Thoracic aorta (tissue), 2 donors: Measurements from ENCODE around the gene WDR27. TPM values are rescaled to one million over a fixed set of nuclear protein-coding genes. Genes with fewer than 3 reads are reported as not detected.

Experiments
- ATAC-seq: fragments of 150-250 bp; one replicate; pipeline ENCODE4 v1.8.0; 2017; ENCODE audit warnings: low read depth; ENCODE audit not compliant: insufficient number of reproducible peaks, low FRiP score
- DNase-seq: peaks from one replicate; pipeline ENCODE4 v3.0.0-alpha.2; 2020; ENCODE audit warnings: low spot score
- H3K27ac ChIP-seq, 2 donors: fragments of 200-600 bp; sonication (generic); 1 replicate in 1 of 2; 2 replicates in 1 of 2; pipeline ENCODE4 v1.5.1; 2016; ENCODE audit warnings: mild to moderate bottlenecking in 2 of 2, moderate library complexity in 2 of 2
- H3K27me3 ChIP-seq: fragments of 200-600 bp; sonication (generic); replicated peaks from 2 replicates; pipeline ENCODE4 v1.6.0; 2016; ENCODE audit warnings: mild to moderate bottlenecking; ENCODE audit not compliant: insufficient read depth
- H3K36me3 ChIP-seq: fragments of 200-600 bp; sonication (generic); one replicate; pipeline ENCODE4 v1.5.1; 2016
- H3K4me1 ChIP-seq, 2 donors: fragments of 200-600 bp; sonication (generic); 1 replicate in 1 of 2; 2 replicates in 1 of 2; pipeline versions ENCODE4 v1.5.1 to v1.6.0; 2016; ENCODE audit warnings: low read depth in 2 of 2, mild to moderate bottlenecking in 1 of 2; ENCODE audit not compliant: control insufficient read depth in 1 of 2
- H3K4me3 ChIP-seq: fragments of 200-600 bp; sonication (generic); 2 replicates; pipeline ENCODE4 v1.5.1; 2016; ENCODE audit warnings: mild to moderate bottlenecking
- H3K9me3 ChIP-seq: fragments of 200-600 bp; sonication (generic); 2 replicates; pipeline ENCODE4 v1.5.1; 2016
- total RNA-seq, 2 donors: library from RNA; depleted of rRNA; stranded (reverse); fragments of >200 nt; gene quantifications; one replicate each; pipeline versions ENCODE4 v1.1.0 to v1.2.3, GENCODE V29; 2016
- TF ChIP-seq, protein P1 (sequence below): fragments of 200-600 bp; sonication (generic); IDR thresholded peaks from one replicate; pipeline ENCODE4 v1.5.1; 2019; ENCODE audit warnings: antibody characterized with exemption

The WDR27 gene
- total RNA-seq, 2 donors from 2014 or later = 22.5 to 48.2 TPM

DNA sequence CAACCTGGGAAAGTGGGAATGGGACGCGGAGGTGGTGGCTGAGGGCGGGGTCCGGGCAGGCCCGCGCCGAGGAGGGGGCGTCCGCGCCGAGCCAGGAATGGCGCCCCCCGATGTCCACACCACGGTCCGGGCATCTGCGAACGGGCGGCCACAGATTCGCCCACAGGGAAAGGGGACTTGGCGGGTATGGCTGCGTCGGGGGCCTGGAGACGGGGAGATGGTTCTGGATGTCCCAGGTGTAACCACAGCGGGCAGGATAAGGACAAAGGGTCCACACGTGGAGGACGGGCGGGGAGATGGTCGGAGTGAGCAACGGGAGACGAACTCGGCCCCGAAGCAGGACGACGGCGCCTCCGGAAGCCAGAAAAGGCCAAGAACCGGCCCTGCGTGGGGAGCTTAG lies 124.6 kb downstream of the WDR27 start:
- DNase-seq = no peak

DNA sequence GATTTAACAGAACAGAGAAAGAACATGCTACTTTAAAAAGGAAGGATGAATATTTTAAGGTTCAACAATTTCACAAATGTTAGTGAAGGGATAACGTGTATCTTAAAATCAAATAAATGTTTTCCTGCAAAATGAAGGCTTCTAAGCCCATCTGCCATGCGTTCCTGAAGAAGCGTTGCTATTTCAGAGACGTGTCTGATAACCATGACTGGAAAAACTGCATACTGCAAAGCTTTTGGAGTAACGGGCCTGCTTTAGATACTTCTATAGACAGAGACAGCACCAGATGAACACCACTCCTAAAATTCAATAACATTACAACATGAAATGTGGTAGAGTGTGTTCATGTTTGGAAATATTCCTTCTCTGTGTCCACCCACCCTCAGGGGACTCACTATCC lies 126.0 kb downstream of the WDR27 start:
- Histone ChIP-seq H3K4me1 (no peaks in the 10 kb centered on the region), H3K4me3 (no peak overlapping the region), H3K27me3 (no peaks in the 10 kb centered on the region), H3K36me3 (no peaks in the 10 kb centered on the region), H3K27ac (no peak overlapping the region), H3K9me3 (no peaks in the 10 kb centered on the region)
- ATAC-seq (no peak), DNase-seq (no peak)
- TF ChIP-seq, protein P1, sequence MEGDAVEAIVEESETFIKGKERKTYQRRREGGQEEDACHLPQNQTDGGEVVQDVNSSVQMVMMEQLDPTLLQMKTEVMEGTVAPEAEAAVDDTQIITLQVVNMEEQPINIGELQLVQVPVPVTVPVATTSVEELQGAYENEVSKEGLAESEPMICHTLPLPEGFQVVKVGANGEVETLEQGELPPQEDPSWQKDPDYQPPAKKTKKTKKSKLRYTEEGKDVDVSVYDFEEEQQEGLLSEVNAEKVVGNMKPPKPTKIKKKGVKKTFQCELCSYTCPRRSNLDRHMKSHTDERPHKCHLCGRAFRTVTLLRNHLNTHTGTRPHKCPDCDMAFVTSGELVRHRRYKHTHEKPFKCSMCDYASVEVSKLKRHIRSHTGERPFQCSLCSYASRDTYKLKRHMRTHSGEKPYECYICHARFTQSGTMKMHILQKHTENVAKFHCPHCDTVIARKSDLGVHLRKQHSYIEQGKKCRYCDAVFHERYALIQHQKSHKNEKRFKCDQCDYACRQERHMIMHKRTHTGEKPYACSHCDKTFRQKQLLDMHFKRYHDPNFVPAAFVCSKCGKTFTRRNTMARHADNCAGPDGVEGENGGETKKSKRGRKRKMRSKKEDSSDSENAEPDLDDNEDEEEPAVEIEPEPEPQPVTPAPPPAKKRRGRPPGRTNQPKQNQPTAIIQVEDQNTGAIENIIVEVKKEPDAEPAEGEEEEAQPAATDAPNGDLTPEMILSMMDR = no peak

More for the DNA sequence above, 124.6 kb downstream of the WDR27 start:
- TF ChIP-seq, protein P1 = no peak
- Histone ChIP-seq H3K27me3 (no peaks in the 10 kb centered on the region), H3K27ac (no peak overlapping the region), H3K36me3 (no peaks in the 10 kb centered on the region), H3K4me1 (no peaks in the 10 kb centered on the region), H3K9me3 (no peaks in the 10 kb centered on the region), H3K4me3 (peak overlapping the region; percentile 30)
- no peak for ATAC-seq

- Histone ChIP-seq H3K4me1 (no peaks in the 10 kb centered on the region), H3K27me3 (no peaks in the 10 kb centered on the region), H3K36me3 (no peaks in the 10 kb centered on the region), H3K27ac (no peak overlapping the region), H3K9me3 (no peaks in the 10 kb centered on the region), H3K4me3 (no peak overlapping the region)
- no peak for ATAC-seq
- no peak for DNase-seq
- TF ChIP-seq, protein P1 = no peak
These were observed 126.5 kb downstream of the WDR27 start for GRCh38 chr6:169575365-169575764.

DNA sequence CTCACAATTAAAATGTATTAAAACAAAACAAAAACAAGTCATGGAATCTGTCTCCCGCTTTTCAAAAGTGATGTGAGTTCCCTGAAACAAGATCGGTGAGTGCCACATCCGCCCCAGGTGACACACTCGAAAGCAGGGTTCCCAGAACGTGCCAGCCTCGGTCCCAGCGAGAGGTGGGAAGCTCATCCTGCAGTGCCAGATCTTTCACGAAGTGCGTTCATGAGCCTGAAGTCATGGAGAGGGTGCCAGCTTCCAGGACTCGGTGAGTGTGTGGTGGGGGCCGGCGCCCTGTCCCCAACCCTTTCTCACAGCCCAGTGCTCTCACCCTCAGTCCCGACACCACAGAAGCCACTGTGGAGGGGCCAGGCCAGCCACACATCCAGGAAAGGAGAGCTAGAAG lies 127.4 kb downstream of the WDR27 start:
- Histone ChIP-seq H3K27ac (no peak overlapping the region), H3K4me1 (no peaks in the 10 kb centered on the region), H3K4me3 (no peak overlapping the region), H3K36me3 (no peaks in the 10 kb centered on the region), H3K9me3 (no peaks in the 10 kb centered on the region), H3K27me3 (no peaks in the 10 kb centered on the region)
- TF ChIP-seq, protein P1 = no peak
- ATAC-seq (no peak), DNase-seq (no peak)

- H3K4me1 ChIP-seq = no peaks in the 10 kb centered on the region
- H3K9me3 ChIP-seq = no peaks in the 10 kb centered on the region
- TF ChIP-seq, protein P1 = no peak
- no peaks in the 10 kb centered on the region for H3K36me3 ChIP-seq
- ATAC-seq (no peak), DNase-seq (no peak)
- H3K27me3 ChIP-seq = no peaks in the 10 kb centered on the region
- no peak overlapping the region for H3K4me3 ChIP-seq
- H3K27ac ChIP-seq = no peak overlapping the region
These were observed 127.9 kb downstream of the WDR27 start for GRCh38 chr6:169573883-169574282.
